Stimulated activated CD4-positive, alpha-beta T cell treated with anti-CD3 and anti-CD28 coated beads, Interleukin-12 subunit alpha, Interleukin-12 subunit beta, amount 100 ng/mL, for 4 hours (primary cell): ENCODE measurements around the gene CDC42BPB.

Experiments used
- DNase-seq: peaks from one replicate; pipeline ENCODE4 v3.0.0-alpha.2; 2020

Gene CDC42BPB

DNA sequence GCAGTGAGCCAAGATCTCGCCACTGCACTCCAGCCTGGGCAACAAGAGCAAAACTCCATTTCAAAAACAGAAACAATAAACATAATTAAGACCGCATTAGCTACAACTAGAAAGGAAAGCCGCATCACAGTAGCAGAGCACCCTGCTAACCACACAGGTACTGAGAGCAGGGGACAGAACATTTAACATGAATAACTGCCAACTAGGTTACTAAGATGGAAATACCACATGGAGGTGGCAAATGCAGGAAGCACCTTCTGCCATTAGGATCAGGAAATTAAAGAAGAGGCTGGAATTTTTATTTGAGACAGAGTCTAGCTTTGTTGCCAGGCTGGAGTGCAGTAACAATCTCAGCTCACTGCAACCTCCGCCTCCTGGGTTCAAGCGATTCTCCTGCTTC is 41.9 kb downstream of the CDC42BPB start:
- no peak for DNase-seq

DNA sequence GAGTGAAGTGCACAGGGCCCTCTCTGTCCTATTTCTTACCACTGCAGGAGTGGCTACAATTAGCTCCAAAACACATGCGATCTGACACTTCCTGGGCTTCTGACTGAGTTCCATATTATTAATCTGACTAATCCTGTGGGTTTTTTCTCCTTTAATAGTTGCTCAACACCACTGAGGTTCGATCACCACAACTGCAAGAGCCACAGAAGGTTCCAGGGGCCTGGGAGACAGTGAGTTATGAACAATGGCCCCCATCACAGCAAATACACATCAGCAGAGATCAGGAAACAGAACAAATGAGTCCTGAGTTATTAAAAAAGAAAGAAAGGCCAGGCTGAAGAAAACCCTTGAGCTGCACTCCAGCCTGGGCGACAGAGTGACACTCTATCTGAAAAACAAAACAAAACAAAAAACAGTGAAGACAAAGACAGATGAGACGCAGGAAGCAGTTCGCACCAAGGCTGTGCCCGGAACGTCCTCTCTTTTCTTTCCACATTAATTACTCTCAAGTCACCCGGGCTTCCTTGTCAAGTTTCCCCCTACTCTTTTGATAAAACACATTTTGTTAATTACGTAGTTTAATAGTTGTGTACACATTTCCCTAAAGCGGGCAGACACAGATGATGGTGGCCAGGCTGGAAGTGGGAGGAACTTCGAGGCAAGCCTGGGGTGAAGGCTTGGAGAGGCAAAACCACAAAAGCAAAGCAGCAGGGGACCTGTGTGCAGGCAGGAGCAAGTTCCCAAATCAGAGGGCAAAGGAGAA is 42.7 kb downstream of the CDC42BPB start:
- no peak for DNase-seq

DNA sequence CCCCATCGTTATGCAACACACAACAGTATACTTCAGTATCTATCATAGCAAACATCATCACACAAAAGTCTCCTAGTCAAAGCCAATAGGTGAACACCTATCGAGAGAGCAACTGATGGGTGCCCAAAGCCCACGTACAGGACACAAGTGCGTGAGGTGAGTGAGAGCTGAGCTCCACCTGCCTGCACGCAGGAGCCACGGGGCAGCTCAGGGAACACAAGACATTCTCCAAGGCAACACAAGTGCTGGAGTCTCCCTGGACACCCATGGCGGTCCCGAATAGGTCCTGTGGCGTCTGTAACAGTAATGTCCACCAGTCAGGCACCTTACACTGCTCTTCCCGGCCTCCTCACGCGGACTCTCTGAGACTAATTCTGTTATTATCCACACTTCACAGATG is 44.3 kb downstream of the CDC42BPB start:
- DNase-seq: no peak

DNA sequence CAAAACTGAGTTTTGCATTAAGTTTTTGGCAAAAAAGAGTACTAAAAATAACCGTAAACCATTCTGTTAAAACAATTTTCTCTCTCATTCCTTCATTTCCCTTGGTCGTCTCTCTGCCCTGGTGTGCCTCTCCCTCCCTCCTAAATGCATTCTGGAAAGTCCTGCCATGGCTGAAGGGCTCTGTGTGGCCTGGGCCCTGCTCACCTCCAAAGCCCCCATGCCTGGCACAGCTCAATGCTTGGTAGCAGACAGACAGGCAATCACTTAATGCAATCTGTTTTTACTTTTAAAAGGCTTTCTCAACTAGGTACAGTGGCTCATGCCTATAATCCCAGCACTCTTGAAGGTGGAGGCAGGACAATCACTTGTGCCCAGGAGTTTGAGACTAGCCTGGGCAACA is 47.8 kb downstream of the CDC42BPB start:
- DNase-seq: no peak

DNA sequence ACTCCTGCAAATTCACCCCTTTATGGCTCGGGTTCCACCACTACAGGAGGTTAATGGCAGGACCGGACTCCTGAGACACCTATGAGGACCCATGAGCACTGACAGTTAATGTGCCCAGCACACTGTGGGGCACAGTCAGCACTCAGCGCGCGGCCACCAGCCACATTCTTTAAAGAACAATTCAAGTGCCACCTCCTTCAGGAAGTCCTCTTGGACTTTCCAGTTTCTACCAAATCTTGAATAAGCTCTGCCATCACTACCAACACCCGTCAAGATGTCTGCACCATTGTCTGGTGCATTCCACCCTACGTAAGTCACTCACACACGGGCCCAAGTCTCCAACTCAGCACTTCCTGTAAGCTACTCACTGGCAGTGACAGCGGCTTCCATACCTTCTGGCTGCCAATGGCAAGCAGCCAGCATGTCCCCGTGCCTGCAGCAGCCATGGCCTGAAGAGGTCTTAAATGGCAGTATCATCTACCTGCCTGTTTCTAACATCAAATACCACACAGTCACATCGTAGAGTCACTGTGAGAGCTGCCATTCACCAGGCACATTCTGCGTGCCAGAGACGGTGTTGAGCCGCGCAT is 48.5 kb downstream of the CDC42BPB start:
- DNase-seq: no peak

DNA sequence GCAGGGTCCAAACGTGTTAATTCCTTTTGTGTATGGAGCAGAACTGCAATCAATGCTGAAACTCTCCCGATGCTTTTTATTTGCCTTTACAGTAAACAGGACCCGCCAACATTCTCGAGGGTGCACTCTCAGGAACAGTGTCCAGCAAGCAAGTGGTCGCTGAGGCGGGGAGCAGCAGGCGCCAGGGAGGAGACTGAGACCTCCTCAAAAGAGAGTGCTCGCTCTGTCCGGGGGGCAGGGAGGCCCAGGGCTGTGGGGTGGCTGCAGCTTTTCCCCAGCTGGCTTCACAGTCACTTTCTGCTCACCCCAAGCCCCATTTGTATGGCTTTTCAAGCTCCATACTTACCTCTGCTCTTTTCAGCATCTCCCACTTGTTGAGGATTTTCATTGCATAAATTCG is 49.2 kb downstream of the CDC42BPB start:
- no peak for DNase-seq

DNA sequence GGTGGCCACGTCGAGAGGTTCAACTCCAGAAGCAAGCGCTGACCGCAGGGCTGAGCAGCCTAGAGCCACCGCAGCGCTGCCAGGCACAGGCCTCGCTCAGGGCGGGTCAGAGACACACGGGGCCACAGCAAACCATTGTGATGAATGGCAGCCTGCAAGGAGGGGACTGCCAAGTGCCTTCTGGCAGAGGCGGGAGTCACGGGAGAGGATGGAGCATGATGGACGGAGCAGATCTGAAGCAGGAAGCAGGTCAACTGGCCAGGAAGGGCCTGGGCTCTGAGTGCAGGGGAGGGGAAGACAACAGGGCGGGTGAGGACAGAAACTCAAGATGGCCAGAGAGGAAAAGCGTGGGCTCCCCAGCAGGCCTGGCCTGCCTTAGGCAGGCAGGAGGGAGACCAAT is 49.8 kb downstream of the CDC42BPB start:
- no peak for DNase-seq

DNA sequence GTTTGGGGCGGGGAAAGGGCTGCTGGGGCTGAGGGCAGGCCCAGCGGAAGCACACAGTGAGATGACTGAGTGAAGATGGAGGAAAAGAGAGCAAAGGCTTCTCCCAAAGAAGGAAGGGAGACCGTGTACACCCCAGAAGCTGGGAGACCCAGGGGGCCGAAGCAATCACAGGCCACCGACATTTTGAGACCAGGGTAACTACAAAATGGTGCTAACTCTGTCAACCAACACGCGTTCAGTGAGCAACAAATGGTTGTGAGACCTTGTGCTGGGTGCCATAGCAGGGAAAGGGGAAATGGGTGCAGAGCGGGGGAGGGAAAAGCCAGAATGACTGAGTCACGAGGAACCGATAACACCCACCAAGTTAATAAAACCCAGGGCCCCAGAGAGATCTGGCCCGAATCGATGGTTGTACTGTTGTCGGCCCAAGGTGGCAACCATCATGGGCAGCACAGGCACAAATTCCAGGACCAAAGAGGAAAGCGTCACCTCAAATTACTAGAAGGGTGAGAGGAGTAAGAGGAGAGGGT is 50.3 kb downstream of the CDC42BPB start:
- no peak for DNase-seq

DNA sequence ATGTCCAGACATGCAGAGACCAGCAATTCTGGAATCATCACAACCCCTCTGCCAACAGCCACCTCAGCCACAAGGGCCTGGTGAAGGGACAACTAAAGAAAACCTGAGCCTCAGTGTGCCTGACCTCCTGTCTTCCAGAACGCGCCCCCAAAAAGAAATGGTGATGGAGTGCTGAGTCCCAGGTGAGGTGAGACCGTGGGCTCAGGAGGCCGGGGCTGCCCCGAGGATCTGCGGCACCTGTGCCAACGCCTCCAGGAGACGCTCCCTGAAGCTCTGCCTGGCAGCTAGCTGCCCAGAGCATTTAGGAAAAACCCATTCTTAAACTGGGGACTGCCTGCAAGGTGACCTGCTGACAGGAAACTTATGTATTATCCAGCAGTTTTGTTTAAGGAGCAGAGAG is 51.2 kb downstream of the CDC42BPB start:
- no peak for DNase-seq

DNA sequence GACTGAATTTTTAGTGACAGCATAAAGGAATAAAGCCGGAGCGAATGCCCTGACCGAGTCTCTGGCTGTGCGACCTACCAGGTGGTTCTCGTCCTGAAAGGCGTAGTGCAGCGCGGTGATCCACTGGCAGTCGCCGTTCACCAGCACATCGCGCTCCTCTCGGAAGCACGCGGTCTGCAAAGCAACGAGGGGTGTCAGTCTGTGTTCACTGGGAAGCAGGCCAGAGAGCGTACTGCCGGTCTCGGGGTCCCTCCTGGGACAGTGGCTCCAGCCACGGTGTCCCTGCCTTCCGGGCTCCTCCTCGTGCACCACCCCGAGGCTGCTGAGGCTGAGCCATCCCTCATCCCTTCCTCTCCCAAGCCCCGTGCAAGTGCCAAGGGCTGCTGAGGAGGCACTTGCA is 53.5 kb downstream of the CDC42BPB start:
- no peak for DNase-seq

DNA sequence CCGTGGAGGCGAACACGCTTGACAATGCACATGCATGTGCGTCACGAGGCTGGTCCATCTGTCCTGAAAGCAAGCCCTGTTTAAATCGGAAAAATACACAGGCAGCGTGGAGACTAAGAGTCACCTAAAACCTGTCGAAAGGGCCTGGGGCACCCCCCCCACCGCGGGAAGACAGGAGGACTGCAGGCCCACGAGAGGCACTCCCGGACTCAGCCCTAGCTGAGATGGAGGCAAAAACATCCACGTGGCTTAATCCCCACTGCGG is 54.1 kb downstream of the CDC42BPB start:
- no peak for DNase-seq

DNA sequence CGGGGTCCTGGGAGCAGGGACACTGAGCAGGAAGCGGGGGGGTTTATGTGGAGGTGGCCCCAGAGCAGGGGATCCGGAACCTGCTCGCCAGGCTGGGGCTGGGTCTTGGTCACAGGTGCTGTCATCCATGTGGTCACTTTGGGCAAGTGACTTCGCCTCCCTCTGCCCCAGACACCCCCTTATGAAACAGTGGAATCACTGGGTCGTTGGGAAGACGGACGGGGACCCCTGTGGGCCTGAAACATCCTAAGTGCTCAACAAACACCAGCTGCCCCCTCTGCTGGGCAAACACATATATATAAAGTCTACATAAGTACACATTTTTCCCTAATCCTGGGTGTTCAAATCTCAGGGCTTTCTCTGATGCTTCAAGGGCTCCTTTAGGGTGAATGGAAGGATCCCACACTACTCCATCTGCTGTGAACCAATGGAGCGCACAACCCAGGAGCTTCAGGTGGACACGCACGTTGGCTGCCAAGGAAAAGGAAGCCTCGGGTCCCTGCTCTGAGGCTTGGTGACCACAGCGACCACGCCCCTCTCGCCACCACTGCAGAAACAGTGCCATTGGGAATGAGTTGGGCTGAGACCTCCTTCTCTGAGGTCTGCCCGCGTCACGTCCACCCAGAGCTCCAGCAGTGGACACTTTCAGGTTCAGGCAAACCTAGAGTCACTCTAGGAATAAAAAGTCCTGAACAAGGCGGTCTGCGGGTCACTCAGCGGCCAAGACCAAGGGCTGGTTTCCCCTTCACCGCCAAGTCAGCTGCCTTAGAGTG is 54.6 kb downstream of the CDC42BPB start:
- DNase-seq: no peak

DNA sequence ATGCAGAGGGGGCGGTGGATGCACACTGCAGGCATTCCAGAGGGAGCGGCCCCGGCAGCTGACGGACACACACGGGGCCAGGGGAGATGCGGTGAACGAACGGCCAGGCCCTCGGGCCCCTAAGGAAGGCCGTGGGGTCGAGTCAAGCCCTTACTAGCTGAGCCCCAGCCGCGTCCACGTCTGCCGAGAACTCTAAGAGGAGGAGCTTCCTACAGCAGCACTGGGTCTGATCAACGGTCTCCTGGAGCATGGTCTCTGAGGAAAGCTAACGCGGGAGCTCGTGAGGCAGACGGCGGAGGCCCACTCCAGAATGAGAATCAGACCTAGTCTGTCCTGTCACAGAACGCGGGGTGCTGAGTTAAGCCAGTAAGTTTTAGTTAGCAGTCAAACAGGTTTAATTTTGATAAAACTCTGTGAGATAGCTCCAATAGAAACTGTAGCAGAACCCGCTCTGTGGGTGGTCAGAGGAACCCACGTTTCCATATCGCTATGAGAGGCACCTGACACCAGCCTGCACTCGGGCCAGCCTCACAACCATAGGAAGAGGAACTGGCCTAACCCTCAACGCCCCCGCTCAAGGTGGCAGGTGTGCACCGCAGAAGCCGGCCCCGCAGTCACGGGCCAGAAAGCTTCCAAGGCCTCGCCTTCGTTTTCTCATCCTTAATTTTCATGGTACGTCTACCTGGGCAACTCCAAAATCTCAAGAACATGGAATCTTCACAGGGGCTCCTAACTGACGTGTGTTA is 55.5 kb downstream of the CDC42BPB start:
- DNase-seq: no peak

DNA sequence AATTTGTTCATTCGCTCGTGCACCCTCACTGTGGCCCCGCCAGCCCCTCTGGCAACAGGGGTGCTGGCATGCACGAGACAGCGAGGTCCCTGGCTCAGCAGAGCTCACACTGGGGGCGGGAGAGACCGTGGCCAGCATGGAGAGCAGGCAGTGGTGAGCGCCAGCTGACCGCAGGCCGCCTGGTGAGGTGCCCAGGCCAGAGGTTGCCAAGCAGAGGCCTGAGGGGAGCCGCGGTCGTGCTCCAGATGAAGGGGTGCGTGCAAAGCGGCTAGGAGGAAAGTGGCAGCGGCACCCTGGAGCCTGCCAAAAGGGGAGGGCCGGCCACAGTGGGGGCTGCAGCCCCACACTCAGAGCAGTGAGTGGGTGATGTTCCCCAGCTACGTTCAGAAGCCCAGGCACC is 56.1 kb downstream of the CDC42BPB start:
- no peak for DNase-seq

DNA sequence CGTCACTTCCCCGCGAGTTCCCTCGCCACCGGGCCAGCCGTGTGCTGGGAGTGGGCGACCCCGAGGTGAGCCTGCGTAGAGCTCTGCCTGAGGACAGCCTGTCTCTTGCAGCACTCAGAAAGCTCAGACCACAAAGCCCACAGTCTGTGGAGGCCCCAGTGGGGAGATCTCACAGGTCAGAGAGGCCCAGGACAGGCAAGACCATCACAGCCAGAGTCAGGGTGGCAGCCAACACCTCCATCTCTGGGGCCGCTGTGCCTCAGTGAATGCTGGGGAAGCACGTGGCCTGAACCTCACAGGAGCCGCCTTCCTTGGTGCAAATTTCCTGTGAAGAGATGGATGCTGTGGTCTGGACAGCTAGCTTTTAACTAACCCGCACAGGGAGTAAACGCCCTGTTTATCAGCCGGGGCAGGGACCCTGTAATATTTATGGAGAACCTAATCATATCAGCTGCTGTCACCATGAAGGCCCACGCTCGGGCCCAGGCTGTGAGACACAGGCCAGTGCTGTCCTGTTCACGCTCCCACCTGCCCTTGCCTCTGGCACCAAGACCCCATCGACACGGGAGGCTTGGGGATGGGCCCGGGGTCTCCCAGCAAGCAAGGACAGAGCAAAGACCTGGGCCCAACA is 56.9 kb downstream of the CDC42BPB start:
- no peak for DNase-seq

DNA sequence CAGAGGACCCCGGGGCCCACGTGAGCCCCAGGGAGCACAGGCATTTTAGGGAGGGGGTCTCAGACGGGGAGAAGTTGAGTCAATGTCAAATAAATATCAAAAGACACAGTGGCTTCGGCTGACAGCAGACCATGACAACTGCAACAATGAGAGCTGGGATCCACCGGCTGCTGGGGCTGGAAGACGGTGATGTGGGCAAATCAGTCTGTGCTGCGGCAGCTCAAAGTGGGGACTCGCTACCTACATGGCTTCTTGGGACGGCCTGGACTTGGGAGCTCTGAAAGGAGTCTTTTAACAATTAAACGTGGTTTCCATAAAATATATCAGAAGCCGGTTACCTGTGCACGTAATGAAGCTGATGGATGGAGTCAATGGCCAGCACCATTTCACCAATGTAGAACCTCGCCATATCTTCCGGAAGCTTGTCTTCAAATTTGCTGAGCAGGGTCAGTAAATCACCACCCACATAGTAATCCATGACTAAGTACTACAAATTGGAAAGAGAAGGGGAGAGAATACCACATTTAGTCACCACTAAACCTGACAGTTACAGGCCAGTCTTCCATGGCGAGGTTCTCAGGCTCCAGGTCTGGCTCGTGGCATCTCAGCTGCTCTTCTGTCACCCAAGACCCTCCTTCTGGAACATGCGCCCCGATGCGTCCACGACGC is 58.0 kb downstream of the CDC42BPB start:
- no peak for DNase-seq

DNA sequence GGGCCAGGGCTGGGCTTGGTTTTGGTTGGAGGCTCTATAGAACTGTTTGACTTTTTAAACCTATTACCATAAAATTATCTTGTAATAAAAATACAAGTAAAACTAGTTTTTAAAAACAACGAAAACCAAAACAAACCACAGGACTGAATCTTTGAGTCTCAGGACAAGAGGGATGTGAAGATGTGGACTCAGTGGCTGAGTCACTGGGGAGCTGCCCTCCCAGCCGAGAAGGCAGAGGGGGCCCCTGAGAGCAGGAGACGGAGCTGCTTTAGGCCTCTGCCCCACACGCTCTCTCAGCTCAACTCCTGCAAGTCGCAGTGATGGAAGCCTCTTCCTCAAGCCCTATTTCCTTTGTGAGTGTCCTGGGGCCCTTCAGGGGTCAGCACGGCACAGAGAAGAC is 59.0 kb downstream of the CDC42BPB start:
- no peak for DNase-seq

DNA sequence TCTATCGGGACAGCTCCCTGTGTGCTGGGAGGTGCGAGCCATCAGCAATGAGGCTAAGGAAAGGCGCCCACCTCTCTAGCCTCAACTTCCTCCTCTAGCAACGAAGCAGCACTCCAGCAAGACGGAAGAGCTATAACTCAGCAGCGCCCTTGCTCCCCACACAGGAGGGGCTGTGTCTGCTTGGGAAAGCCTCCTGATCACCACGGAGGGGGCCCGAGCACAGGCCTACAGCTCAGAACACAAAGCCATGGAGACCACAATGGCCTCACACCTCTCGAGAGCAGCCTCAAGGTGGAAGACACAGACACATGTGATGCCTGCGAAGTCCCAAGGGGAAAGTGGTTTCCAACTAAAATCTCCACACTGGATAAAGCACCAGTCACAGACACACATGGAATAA is 60.4 kb downstream of the CDC42BPB start:
- DNase-seq: no peak

DNA sequence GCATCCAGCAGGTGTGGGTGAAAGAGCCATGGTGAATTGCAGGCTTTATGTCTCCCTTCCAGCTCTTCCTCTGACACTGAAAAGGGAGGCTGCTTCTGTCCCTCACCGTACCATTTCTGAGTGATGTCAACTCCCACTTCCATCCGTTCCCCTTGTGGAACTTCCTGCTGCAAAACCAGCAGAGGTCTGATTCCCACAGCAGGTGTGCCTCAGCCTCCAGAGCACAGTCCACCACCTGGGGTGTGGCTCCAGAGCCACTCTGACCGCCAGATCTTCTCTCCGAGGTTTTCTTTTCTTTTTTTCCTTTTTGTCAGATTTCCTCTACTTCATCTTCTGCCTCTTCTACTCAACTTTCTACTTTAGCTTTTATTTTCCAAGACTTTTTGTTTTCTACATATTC is 62.7 kb downstream of the CDC42BPB start:
- no peak for DNase-seq

DNA sequence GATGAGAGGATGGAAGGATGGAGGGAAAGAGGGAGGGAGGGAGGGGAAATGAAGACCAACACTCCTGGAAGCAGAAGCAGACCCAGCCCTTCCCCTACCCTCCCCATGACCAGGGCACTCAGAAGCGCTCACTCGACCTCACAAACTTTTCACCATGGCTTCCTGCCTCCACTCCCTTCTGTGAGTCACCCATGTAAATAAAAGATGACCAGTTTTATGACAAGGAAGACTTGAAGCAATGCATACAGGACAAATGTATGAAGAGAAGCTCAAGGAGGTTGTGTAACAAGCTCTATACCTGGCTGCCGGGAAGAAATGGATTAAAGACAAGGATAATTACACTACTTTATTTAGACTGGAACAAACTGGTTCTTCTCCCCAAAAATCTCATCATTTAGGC is 63.8 kb downstream of the CDC42BPB start:
- no peak for DNase-seq

DNA sequence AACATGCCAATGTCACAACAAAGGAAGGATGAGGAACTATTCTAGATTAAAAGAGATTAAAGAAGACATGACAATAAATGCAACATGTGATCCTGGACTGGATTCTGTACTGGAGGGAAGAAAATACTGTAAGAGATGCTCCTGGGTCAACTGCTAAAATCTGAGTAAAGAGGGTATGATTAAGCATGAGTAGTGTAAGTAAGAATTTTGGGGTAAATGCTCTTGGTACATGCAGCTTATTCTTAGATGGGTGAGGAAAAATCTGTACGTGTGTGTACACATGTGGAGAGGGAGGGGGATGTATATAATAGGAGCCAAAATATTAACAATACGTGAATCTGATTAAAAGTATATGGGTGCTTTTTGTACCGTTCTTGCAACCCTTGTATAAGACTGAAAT is 66.0 kb downstream of the CDC42BPB start:
- no peak for DNase-seq

DNA sequence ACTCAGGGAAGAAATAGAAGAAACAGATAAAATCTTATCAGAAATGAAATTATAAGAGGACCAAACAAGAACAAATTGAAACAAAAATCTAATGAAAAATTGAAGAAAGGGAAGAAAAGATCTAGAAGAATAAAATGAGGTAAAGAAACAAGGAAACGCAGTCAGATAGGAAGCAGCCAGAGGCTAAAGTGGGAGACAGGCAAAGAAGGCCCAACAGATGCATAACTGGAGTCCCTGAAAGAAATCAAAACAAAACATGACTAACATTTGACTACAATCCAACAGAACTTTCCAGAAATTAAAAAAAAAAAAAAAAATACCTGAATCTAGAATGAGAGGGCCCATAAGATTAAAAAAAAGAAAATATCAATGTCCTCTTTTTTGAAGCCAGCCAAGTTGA is 69.3 kb downstream of the CDC42BPB start:
- DNase-seq: no peak
